ENCODE measurements around the gene SNX10. TPM values are rescaled to one million over a fixed set of nuclear protein-coding genes. Genes with fewer than 3 reads are reported as not detected.

Gene SNX10
- total RNA-seq, 1 donor from 2014 or later: 59.3 TPM

GRCh38 chr7:26306790-26307189 is 15.1 kb downstream of the SNX10 start:
- H3K4me3 Mint-ChIP-seq (ENCODE audit: low read depth): no peak overlapping the region
- H3K9me3 Mint-ChIP-seq: no peaks in the 10 kb centered on the region
- H3K36me3 Mint-ChIP-seq (ENCODE audit: low read depth): peaks cover 58% of the 10 kb centered on the region
- no peak for DNase-seq (ENCODE audit: low spot score)
- no peak overlapping the region for H3K27ac Mint-ChIP-seq
- no peaks in the 10 kb centered on the region for H3K27me3 Mint-ChIP-seq (ENCODE audit: low read depth)
- intact Hi-C loops (cut with micrococcal nuclease): no loop called here
- peaks cover 38% of the 10 kb centered on the region for H3K4me1 Mint-ChIP-seq (ENCODE audit: low read depth)

GRCh38 chr7:26307226-26307625 is 15.6 kb downstream of the SNX10 start:
- intact Hi-C loops (cut with micrococcal nuclease): no loop called here
- Mint-ChIP-seq H3K27ac (peak overlapping the region; percentile 39), H3K4me1 (ENCODE audit: low read depth) (peaks cover 36% of the 10 kb centered on the region), H3K4me3 (ENCODE audit: low read depth) (no peak overlapping the region), H3K9me3 (no peaks in the 10 kb centered on the region), H3K36me3 (ENCODE audit: low read depth) (peaks cover 55% of the 10 kb centered on the region), H3K27me3 (ENCODE audit: low read depth) (no peaks in the 10 kb centered on the region)
- DNase-seq (ENCODE audit: low spot score): no peak

GRCh38 chr7:26307791-26308190 is 16.1 kb downstream of the SNX10 start:
- H3K9me3 Mint-ChIP-seq: no peaks in the 10 kb centered on the region
- no peak for DNase-seq (ENCODE audit: low spot score)
- H3K36me3 Mint-ChIP-seq (ENCODE audit: low read depth): peaks cover 49% of the 10 kb centered on the region
- no peaks in the 10 kb centered on the region for H3K27me3 Mint-ChIP-seq (ENCODE audit: low read depth)
- H3K27ac Mint-ChIP-seq: no peak overlapping the region
- H3K4me3 Mint-ChIP-seq (ENCODE audit: low read depth): no peak overlapping the region
- peaks cover 36% of the 10 kb centered on the region for H3K4me1 Mint-ChIP-seq (ENCODE audit: low read depth)
- intact Hi-C loops (cut with micrococcal nuclease): no loop called here

- Mint-ChIP-seq H3K27ac (no peak overlapping the region), H3K9me3 (no peaks in the 10 kb centered on the region), H3K36me3 (ENCODE audit: low read depth) (peaks cover 48% of the 10 kb centered on the region), H3K4me3 (ENCODE audit: low read depth) (no peak overlapping the region), H3K4me1 (ENCODE audit: low read depth) (peaks cover 36% of the 10 kb centered on the region), H3K27me3 (ENCODE audit: low read depth) (no peaks in the 10 kb centered on the region)
- DNase-seq (ENCODE audit: low spot score): no peak
- intact Hi-C loops (cut with micrococcal nuclease): no loop called here
These were observed 16.9 kb downstream of the SNX10 start for GRCh38 chr7:26308551-26308950.

GRCh38 chr7:26309089-26309488 is 17.4 kb downstream of the SNX10 start:
- H3K9me3 Mint-ChIP-seq: no peaks in the 10 kb centered on the region
- H3K27ac Mint-ChIP-seq: no peak overlapping the region
- intact Hi-C loops (cut with micrococcal nuclease): no loop called here
- no peak overlapping the region for H3K4me3 Mint-ChIP-seq (ENCODE audit: low read depth)
- no peaks in the 10 kb centered on the region for H3K27me3 Mint-ChIP-seq (ENCODE audit: low read depth)
- H3K36me3 Mint-ChIP-seq (ENCODE audit: low read depth): peaks cover 48% of the 10 kb centered on the region
- no peak for DNase-seq (ENCODE audit: low spot score)
- H3K4me1 Mint-ChIP-seq (ENCODE audit: low read depth): peaks cover 34% of the 10 kb centered on the region

- H3K9me3 Mint-ChIP-seq: no peaks in the 10 kb centered on the region
- DNase-seq (ENCODE audit: low spot score): no peak
- H3K27ac Mint-ChIP-seq: no peak overlapping the region
- no peaks in the 10 kb centered on the region for H3K27me3 Mint-ChIP-seq (ENCODE audit: low read depth)
- no peak overlapping the region for H3K4me3 Mint-ChIP-seq (ENCODE audit: low read depth)
- intact Hi-C loops (cut with micrococcal nuclease): no loop called here
- H3K4me1 Mint-ChIP-seq (ENCODE audit: low read depth): peaks cover 24% of the 10 kb centered on the region
- H3K36me3 Mint-ChIP-seq (ENCODE audit: low read depth): peaks cover 42% of the 10 kb centered on the region
These were observed 20.1 kb downstream of the SNX10 start for GRCh38 chr7:26311798-26312197.

GRCh38 chr7:26317211-26317610 is 25.5 kb downstream of the SNX10 start:
- H3K36me3 Mint-ChIP-seq (ENCODE audit: low read depth): peaks cover 34% of the 10 kb centered on the region
- DNase-seq (ENCODE audit: low spot score): no peak
- no peak overlapping the region for H3K4me3 Mint-ChIP-seq (ENCODE audit: low read depth)
- intact Hi-C loops (cut with micrococcal nuclease): loop anchor here (5.0 kb wide), 1 partner anchor 35 kb away; no protein-coding TSS in a partner anchor
- H3K27ac Mint-ChIP-seq: no peak overlapping the region
- peaks cover 17% of the 10 kb centered on the region for H3K4me1 Mint-ChIP-seq (ENCODE audit: low read depth)
- no peaks in the 10 kb centered on the region for H3K27me3 Mint-ChIP-seq (ENCODE audit: low read depth)
- no peaks in the 10 kb centered on the region for H3K9me3 Mint-ChIP-seq

GRCh38 chr7:26318921-26319320 is 27.3 kb downstream of the SNX10 start:
- intact Hi-C loops (cut with micrococcal nuclease): loop anchor here (5.0 kb wide), 1 partner anchor 33 kb away; no protein-coding TSS in a partner anchor
- no peak overlapping the region for H3K27ac Mint-ChIP-seq
- no peaks in the 10 kb centered on the region for H3K9me3 Mint-ChIP-seq
- H3K4me3 Mint-ChIP-seq (ENCODE audit: low read depth): no peak overlapping the region
- peaks cover 35% of the 10 kb centered on the region for H3K36me3 Mint-ChIP-seq (ENCODE audit: low read depth)
- peaks cover 15% of the 10 kb centered on the region for H3K4me1 Mint-ChIP-seq (ENCODE audit: low read depth)
- no peaks in the 10 kb centered on the region for H3K27me3 Mint-ChIP-seq (ENCODE audit: low read depth)
- DNase-seq (ENCODE audit: low spot score): no peak

GRCh38 chr7:26319636-26320035 is 28.0 kb downstream of the SNX10 start:
- intact Hi-C loops (cut with micrococcal nuclease): loop anchor here (5.0 kb wide), 1 partner anchor 33 kb away; no protein-coding TSS in a partner anchor
- H3K4me1 Mint-ChIP-seq (ENCODE audit: low read depth): peaks cover 12% of the 10 kb centered on the region
- H3K27me3 Mint-ChIP-seq (ENCODE audit: low read depth): no peaks in the 10 kb centered on the region
- H3K36me3 Mint-ChIP-seq (ENCODE audit: low read depth): peaks cover 37% of the 10 kb centered on the region
- H3K27ac Mint-ChIP-seq: no peak overlapping the region
- H3K9me3 Mint-ChIP-seq: no peaks in the 10 kb centered on the region
- DNase-seq (ENCODE audit: low spot score): no peak
- no peak overlapping the region for H3K4me3 Mint-ChIP-seq (ENCODE audit: low read depth)

- Mint-ChIP-seq H3K4me3 (ENCODE audit: low read depth) (no peak overlapping the region), H3K27me3 (ENCODE audit: low read depth) (no peaks in the 10 kb centered on the region), H3K4me1 (ENCODE audit: low read depth) (peaks cover 12% of the 10 kb centered on the region), H3K9me3 (no peaks in the 10 kb centered on the region), H3K36me3 (ENCODE audit: low read depth) (peaks cover 37% of the 10 kb centered on the region), H3K27ac (no peak overlapping the region)
- no peak for DNase-seq (ENCODE audit: low spot score)
- intact Hi-C loops (cut with micrococcal nuclease): no loop called here
These were observed 29.2 kb downstream of the SNX10 start for GRCh38 chr7:26320878-26321277.

GRCh38 chr7:26321435-26321834 is 29.8 kb downstream of the SNX10 start:
- no peak overlapping the region for H3K27ac Mint-ChIP-seq
- H3K9me3 Mint-ChIP-seq: no peaks in the 10 kb centered on the region
- H3K4me3 Mint-ChIP-seq (ENCODE audit: low read depth): no peak overlapping the region

GRCh38 chr7:26326211-26326610 is 34.5 kb downstream of the SNX10 start:
- H3K27me3 Mint-ChIP-seq (ENCODE audit: low read depth): no peaks in the 10 kb centered on the region
- no peak overlapping the region for H3K4me3 Mint-ChIP-seq (ENCODE audit: low read depth)
- H3K27ac Mint-ChIP-seq: no peak overlapping the region
- peaks cover 46% of the 10 kb centered on the region for H3K36me3 Mint-ChIP-seq (ENCODE audit: low read depth)
- peaks cover 18% of the 10 kb centered on the region for H3K4me1 Mint-ChIP-seq (ENCODE audit: low read depth)
- DNase-seq (ENCODE audit: low spot score): no peak
- H3K9me3 Mint-ChIP-seq: no peaks in the 10 kb centered on the region
- intact Hi-C loops (cut with micrococcal nuclease): no loop called here

More at GRCh38 chr7:26321435-26321834, 29.8 kb downstream of the SNX10 start:
- intact Hi-C loops (cut with micrococcal nuclease): no loop called here
- H3K36me3 Mint-ChIP-seq (ENCODE audit: low read depth): peaks cover 37% of the 10 kb centered on the region
- H3K27me3 Mint-ChIP-seq (ENCODE audit: low read depth): no peaks in the 10 kb centered on the region
- peaks cover 12% of the 10 kb centered on the region for H3K4me1 Mint-ChIP-seq (ENCODE audit: low read depth)
- no peak for DNase-seq (ENCODE audit: low spot score)

GRCh38 chr7:26328498-26329390 is 37.1 kb downstream of the SNX10 start:
- peaks cover 3% of the 10 kb centered on the region for H3K9me3 Mint-ChIP-seq
- peaks cover 16% of the 10 kb centered on the region for H3K4me1 Mint-ChIP-seq (ENCODE audit: low read depth)
- H3K27me3 Mint-ChIP-seq (ENCODE audit: low read depth): no peaks in the 10 kb centered on the region
- no peak overlapping the region for H3K4me3 Mint-ChIP-seq (ENCODE audit: low read depth)
- DNase-seq (ENCODE audit: low spot score): no peak
- H3K36me3 Mint-ChIP-seq (ENCODE audit: low read depth): peaks cover 53% of the 10 kb centered on the region
- intact Hi-C loops (cut with micrococcal nuclease): no loop called here
- H3K27ac Mint-ChIP-seq: peak overlapping the region; percentile 16

Data from activated T-helper 2 cell treated with anti-CD3 and anti-CD28 coated beads, Interferon-gamma antibody, Interleukin-2, Interleukin-4, amounts not matched to agents 10 μg/mL and 5 μg/mL and 100 μg/mL, durations not matched to agents 14 hours and 24 hours and 36 hours (primary cell).